HG02678 (cell line): Measurements from ENCODE around the gene KCNMB1.
"Not testable (repeated sequence)": the region's sequence is repeated elsewhere in the genome, so short reads cannot be mapped to it uniquely, and the experiment has no call there.

Source experiments
- ATAC-seq: cut with Tn5 transposase; IDR thresholded peaks from one replicate; pipeline ENCODE4 v1.9.1; 2021; ENCODE audit warnings: mild to moderate bottlenecking, moderate library complexity; ENCODE audit not compliant: unreplicated experiment

Gene KCNMB1

DNA sequence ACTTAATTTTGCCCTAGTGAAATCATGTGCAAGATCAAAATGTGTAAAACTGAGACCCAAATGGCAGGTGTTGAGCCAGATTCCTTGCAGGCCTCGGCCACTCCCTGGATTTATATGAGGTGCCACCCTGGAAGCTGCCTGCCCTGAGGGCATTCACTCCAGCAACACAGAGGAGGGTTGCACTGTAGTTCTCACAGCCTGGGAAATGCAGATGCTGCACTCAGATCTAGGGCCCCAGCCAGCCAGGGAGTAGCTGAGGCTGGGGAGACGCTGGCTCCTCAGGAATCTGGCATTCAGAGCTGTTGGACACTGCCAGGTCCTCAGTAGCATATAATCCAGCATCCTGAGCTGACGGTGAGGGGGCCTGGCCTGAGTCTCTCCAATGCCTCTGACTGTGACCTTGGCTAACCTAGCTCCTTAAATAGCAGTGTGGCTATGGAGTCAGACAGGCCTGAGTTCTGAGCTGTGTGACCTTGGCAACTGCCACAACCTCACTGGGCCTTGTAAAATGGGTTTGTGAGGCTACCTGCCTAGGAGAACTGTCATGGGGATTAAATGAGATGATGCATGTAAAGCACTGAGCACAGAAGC is 8.7 kb downstream of the KCNMB1 start:
- ATAC-seq: no peak

DNA sequence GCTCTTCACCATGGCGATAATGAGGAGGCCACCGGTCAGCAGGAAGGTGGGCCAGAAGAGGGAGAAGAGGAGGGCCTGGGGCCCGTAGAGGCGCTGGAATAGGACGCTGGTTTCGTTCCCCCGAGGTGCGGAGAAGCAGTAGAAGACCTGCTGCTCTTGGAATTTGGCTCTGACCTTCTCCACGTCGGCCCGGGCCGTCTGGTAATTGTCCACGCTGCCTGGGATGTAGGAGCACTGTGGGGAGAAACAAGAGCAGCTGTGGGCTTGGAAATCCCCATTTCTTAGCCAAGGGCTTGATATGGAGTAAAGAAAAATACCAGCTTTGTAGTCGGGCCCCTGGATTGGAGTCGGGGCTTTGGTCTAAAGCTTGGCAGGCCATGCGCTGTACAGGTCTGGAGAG is 10.4 kb downstream of the KCNMB1 start:
- ATAC-seq: no peak

DNA sequence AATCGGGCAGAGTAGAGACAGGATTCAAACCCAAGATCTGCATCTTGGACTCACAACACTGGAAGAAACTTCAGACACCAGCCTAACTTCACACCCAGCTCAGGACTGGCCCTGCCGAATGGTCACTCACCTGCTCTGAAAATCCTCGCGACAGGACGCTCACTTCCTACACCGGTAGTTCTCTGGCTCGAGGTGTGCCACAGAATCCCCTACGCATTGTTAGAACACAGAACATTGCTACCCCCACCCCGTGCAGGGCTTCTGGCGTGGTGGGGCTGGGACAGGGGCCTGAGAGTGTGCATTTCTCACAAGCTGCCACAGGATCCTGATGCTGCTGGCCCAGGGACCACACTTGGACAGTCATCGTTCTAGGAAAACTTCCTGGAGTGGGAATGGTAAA is 12.1 kb downstream of the KCNMB1 start:
- no peak for ATAC-seq

DNA sequence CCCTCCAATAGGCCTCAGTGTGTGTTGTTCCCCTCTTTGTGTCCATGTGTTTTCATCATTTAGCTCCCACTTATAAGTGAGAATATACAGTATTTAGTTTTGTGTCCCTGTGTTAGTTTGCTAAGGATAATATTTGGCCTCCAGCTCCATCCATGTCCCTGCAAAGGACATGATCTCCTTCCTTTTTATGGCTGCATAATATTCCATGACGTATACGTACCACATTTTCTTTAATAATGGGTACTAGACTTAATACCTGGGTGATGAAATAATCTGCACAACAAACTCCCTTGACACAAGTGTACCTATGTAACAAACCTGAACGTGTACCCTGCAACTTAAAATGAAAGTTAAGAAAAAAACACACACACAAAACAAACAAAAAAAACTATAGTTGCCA is 12.6 kb downstream of the KCNMB1 start:
- ATAC-seq: not testable (repeated sequence)

DNA sequence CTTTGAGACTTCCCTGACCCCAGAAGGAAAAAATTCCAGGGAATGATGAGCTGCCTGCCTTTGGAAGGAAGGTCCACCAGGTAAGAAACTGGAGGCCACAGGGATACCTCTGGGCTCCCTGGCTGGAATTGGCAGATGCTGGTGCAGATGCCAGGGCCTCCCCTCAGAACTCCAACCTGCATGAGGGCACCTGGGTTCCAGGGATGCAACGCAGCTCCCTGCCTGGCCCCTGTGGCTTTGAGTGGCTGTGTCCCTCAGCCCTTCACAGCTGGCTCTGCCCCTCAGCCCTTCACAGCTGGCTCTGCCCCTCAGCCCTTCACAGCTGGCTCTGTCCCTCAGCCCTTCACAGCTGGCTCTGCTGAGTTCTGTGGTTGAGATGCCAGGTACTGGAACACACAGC is 13.9 kb downstream of the KCNMB1 start:
- no peak for ATAC-seq

DNA sequence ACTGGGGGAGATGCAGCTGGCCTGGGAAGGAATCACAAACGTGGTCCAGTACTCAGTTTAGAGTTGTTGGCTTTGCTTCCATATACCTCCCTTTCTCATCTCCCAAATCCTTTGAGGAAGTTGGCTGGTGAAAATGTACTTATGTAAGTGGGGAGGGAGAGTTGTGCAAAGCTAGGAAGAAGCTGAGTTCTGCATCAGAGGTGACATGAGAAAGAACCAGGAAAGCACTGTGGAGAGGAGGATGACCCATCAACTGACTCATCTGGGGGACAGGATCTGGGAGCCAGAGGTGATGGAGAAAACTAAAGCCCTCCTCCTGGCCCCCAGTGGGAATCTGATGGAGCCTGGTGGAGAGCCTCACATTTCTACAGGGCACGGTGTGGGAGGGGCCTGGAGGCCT is 16.2 kb downstream of the KCNMB1 start:
- ATAC-seq: no peak

DNA sequence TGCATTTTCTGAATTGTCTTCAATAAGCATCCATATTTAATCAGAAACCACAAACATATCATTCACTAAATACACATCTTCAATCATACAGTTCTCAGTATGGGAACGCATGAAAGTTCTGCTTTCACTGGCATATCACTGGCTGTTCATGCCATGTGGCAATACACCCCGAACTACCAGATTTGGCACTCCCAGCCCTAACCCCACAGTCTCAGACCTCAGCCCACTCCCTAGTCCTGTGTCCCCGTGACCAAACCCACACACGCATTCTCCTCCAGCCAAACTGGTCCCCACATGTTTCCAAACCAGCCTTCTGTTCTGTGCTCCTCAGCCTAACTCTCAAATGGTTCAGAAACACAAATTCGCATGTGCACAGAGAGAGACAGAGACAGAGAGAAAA is 20.6 kb downstream of the KCNMB1 start:
- no peak for ATAC-seq

DNA sequence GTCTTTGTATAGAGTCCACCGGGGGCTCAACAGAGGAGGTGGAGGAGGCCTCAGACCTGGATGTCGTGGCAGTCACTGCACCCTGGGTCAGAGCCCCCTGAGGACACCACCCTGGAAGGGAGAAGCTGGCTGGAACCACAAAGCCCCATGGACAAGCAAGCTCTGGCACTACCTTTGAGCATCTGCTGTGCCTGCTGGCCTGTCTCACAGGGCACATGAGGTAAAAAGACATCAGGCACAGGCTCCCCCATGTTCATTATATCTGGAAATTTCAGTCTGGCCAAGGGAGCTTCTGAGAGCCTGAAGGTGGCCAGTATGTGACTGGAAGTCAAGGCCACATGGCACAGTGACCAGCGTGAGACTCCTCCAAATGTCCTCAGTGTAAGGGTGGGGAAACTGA is 22.9 kb downstream of the KCNMB1 start:
- ATAC-seq: no peak

DNA sequence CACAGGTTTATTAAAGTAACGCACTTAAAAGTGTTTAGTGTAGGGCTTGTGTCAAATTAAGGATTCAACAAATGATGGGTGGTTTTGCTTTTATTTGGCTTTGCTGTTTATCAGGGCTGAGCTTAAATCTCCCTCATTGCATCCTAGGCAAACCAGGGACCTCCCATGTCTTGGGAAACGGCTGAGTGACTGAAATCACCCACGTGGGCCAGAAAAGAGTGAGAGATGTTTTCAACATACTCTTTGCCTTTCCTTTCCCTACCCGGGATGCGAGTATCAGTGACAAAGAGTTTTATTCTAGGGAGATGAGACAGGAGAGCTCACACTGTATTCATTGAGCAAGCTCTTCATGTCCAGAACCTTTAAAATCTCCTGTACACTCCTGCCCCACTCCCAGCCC is 23.3 kb downstream of the KCNMB1 start:
- no peak for ATAC-seq

DNA sequence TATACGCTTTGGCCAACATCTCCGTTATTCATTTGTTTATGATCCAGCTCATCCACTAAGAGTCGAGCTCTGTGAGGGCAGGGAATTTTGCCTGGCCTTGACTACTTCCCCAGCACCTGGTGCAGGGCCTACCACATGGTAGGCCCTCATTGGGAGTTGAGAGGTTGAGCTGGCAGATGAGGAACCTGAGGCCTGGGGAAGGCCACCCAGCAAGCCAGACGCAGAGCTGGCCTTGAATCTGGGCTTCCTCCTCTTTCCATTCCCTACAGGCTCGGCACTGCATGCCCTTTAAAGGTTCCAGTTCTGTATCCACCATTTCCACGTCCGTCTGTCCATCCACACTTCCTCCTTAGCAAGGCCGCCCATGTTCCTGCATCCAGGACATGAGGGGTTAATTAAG is 24.2 kb downstream of the KCNMB1 start:
- ATAC-seq: no peak

DNA sequence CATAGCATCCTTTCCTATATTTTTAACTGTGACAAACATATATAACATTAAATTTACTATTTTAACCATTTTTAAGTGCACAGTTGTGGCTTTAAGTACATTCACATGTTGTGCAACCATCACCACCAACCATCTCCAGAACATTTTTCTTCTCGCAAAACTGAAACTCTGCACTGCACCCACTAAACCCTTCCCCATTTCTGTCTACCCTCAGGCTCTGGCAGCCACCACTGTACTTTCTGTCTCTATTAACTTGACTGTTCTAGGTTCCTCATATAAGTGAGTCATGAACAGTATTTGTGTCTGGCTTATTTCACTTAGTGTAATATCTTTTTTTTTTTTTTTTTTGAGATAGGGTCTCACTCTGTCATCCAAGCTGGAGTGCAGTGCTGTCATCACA is 25.5 kb downstream of the KCNMB1 start:
- ATAC-seq: no peak

DNA sequence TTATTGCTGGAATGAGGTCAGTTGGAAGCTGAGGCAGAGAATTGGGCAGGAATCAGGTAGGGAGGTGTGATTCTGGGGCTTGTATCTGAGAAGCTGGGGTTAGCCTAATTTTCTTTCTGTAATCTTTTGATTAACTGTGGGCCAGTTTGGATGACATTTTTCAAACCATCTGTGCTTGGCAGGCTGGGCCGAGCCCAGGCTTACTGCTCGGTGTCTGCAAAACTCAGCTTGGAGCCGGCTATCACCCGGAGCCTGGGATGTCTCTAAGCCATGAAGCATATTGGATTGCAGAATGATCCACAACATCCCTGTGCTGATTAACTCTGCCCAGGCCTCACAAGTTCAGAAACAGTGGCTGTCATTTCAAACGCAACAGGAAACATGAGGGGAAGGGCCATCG is 26.5 kb downstream of the KCNMB1 start:
- ATAC-seq: no peak

DNA sequence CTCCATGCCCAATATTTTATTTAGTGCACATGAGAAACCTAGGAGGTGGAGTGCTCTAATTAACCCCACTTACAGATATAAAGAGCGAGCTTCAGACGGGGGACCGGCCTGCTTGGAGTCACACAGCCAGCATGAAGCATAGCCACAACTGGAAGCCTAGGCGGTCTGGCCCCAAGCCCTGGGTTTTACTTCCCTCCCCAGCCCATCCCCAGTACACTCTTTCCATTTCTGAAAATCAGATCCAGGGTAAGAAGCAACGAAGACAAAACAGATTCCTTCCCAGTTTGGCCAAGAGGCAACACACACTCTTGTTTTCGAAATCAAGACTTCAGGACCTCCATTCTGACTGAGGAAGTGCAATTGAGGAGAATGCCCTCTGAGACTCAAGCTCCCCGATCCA is 27.1 kb downstream of the KCNMB1 start:
- ATAC-seq: no peak

DNA sequence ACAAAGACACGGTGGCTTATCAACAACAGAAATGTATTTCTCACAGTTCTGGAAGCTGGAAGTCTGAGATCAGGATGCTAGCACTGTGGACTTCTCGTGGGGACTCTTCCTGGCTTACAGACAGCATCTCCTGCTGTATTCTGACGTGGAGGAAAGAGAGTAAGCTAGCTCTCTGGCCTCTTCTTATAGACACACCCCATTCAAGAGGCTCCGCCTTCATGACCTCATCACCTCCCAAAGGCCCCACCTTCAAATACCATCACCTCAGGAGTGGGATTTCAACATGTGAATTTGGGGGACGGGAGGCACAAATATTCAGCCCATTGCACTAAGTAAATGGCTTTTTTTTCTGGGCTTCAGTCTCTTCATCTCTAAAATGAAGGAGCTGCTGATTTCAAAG is 27.6 kb downstream of the KCNMB1 start:
- no peak for ATAC-seq

DNA sequence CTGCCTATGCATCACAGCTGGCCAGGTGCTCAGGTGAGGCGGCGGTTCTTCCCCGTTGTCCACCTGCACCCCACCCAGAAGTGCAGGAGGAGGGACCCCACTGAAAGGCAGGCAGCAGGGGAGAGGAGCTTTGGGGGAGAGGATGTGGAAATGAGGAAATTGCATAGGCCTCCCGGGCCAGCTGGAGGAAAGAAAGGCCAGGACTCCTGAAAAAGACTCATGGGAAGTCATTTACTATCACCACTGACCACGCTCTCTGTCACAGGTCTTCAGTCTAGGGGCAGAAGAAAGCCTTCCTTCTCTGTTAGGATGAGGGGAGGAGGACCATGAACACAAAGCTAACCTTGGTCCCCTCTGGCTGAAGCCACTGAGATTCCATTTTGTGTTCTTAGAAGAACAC is 28.1 kb downstream of the KCNMB1 start:
- ATAC-seq: no peak

DNA sequence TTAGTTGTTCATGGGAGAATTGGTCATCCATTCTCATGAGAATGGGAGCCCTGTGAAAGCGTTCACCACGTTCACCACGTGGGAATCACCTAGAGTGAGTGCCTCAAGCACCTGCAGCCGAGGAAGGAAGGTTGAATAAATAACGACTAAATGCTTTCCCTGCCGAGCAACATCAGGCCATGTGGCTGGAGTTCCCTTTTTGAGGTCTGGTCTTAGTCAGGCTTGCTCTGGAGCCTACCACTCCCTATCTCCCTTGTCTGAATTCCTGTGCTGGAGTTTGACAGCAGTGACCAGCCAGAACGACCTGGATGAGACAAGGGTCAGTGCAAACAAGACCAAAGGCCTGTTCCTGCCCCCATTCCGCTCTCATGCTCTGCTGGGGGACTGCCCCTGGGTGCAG is 28.5 kb downstream of the KCNMB1 start:
- no peak for ATAC-seq

DNA sequence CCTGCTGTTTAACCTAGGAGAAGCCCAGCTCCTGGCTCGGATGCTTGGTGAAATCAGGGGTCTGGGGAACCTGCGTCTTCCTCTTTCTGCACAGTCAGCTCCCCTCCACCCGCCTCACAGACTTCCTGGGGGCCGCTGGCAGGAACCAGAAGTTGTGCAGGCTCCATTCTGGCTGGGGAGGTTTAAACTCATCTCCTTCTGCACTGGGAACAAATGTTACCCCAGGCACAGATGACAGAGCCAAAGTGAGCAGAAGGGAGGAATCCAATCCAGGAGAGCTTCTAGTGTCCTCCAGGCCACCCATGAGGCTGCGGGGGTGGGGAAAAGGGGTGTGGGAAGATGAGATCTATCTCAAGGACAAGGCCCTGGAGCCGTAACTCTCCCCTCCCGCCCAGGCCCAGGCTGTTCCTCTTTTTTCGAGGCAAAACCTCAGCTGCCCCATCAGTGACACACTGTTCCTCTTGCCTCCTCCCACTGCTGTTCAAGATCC is 31.2 kb downstream of the KCNMB1 start:
- ATAC-seq: no peak

DNA sequence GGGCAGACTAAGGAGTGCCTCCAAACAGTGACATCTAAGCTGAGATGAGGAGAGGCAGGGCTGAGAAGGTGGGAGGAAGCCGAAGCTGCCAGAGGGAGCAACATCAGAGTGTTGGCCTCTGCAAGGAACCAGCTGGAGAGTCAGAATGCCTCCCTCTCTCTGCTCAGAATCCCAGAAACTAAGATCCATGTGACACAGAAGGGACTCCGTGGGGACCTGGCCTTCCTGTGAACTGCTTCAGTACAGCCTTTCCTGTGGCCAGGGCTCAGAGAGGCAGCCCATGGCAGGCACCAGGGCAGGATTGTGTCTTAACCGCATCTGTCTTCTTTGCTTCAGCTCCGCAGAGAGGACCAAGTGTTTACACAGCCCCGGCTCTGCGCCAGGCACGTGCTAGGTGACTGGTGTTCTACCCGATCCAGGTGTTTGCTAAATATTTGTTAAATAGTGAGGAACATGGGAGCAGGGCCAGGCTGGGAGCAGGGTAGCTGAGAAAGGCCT is 33.5 kb downstream of the KCNMB1 start:
- no peak for ATAC-seq

DNA sequence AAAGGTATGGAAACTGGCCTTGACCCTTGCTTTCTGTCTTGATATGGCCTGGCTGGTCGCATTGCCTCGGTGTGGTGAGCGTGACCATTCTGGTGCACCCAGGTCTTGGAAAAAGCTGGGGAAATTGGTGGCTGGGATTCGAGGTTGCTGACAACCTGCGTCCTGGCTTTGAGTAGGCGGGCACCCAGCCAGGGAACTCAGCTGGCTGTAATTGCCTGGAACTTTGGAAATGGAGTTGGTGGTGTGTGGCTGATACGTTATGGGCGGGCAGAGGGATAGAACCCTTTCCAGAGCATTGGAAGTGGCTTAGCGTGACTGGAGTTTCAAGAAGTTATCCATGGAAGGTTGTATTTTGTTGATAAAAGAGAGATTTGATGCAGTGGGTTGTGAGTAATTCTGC is 35.2 kb downstream of the KCNMB1 start:
- no peak for ATAC-seq

DNA sequence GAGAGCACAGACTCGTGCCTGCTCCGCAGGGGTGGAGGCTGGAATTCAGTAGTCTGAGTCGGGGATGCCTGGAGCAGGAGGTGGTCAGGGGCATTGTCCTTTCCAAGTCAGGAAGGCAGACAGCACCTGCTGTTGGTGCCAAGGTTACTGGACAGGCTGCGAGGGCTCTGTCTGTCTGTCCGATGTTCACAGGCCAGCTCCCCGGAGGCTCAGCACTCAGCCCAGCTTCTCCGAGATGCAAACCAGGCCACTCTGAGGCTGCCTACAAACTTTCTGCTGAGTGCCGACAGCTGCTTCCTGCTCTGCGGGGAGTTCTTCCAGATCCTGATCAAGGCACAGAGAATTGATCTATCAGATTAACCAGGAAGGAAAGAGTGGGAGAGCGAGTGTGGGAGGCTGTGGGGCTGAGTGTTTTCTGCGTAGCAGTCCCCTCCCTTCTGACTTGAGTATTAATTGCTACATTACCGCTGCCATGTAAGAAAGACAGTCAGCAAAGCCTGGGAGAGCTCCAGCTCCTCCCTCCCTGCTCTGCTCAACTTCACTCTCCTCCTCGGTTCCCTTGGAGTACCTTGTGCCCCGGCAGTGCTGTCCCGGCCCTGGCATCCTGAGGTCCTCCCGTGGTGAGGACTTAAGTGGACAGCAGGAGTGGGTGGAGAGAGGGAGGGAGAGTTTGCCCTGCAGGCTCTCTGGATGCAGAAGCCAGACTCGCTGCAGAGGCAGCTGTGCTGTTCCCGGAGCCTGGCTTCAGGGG is 36.0 kb downstream of the KCNMB1 start:
- no peak for ATAC-seq

DNA sequence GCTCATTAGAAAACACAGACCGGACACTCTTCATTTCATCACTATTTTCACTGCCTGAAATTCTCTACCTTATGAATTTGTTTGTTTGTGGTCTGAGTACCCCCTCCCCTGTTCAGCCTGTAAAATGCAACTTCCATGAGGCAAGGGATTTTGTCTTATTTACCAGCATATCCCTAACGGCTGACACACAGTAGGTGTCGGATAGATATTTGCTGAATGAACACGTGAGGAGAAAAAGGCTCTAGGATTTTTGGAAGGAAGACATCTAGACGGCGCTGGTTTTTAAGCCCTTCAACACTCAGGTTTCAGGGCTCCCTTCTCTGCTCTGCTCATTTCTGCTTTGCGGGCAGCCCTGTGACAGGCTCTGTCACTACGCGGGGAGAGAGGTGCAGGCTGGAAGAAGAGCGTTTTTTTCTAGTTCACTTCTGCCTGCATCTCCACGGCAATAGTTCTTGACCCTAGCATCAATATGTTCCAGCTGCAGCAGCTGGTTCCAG is 41.0 kb downstream of the KCNMB1 start:
- no peak for ATAC-seq

DNA sequence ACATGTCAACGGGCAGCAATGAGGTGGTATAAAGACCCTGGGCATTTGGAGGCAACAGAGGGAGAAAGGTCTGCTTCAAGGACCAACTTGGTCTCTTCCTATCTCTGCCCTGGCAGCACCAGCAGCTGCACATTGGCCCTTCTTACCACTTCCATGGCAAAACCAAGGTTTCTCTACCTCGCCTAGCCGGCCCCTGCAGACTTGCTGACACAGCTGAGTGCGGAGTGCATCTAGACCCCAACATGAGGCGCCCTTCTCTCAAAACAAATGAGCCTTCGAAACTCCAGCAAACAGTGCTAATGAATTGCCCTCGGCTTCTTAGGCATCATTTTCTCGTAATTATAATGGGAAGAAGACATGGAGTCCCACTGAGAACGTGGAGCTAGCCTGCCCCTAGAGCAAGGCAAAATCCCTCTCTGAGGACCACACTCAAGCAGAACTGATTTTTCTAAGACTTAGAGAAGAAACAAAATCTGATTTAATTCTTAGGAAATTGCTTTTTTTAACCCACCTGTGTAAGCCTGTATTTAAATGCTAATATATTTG is 42.1 kb downstream of the KCNMB1 start:
- no peak for ATAC-seq
